ENCODE results near the gene NELFB. TPM values are rescaled to one million over a fixed set of nuclear protein-coding genes. Genes with fewer than 3 reads are reported as not detected.
A peak's percentile ranks its signal among the peaks of the same experiment; 100 is the strongest.

Gene NELFB
- polyA plus RNA-seq, 1 experiment = 51.9 TPM

- TF ChIP-seq CTCF (IDR thresholded peaks at IDR 0.05; ENCODE audit: insufficient read depth, low read depth, low read length) = peak; percentile 24; the same call in 1 of the 2 replicates
- H3K27me3 ChIP-seq (ENCODE audit: control insufficient read depth, insufficient read depth, low read length) = no peaks in the 10 kb centered on the region
- no peak overlapping the region for H3K4me3 ChIP-seq (ENCODE audit: low read depth, low read length)
- no peak for DNase-seq (ENCODE audit: low read depth)
- CTCF ChIA-PET = interaction anchor here (1.0 to 1.1 kb wide), 3 partner anchors 14 to 118 kb away, joined by 3 to 4 read pairs (median 3); partner anchors contain the start of genes EXD3 and NOXA1
- POLR2A ChIA-PET = no interaction called here
- H3K36me3 ChIP-seq (ENCODE audit: control insufficient read depth, insufficient read depth, low read length) = no peaks in the 10 kb centered on the region
Observed at GRCh38 chr9:137305060-137305797, 50.1 kb downstream of the NELFB start.

GRCh38 chr9:137305798-137306065 lies 50.6 kb downstream of the NELFB start:
- CTCF ChIA-PET = no interaction called here
- TF ChIP-seq CTCF (IDR thresholded peaks at IDR 0.05; ENCODE audit: insufficient read depth, low read depth, low read length) = no peak
- no peak for DNase-seq (ENCODE audit: low read depth)
- Histone ChIP-seq H3K4me3 (ENCODE audit: low read depth, low read length) (no peak overlapping the region), H3K27me3 (ENCODE audit: control insufficient read depth, insufficient read depth, low read length) (no peaks in the 10 kb centered on the region), H3K36me3 (ENCODE audit: control insufficient read depth, insufficient read depth, low read length) (no peaks in the 10 kb centered on the region)
- POLR2A ChIA-PET = no interaction called here

GRCh38 chr9:137306066-137306849 lies 51.1 kb downstream of the NELFB start:
- H3K27me3 ChIP-seq (ENCODE audit: control insufficient read depth, insufficient read depth, low read length) = no peaks in the 10 kb centered on the region
- ChIA-PET POLR2A (no interaction called here), CTCF (interaction anchor here (0.6 kb wide), 1 partner anchor 139 kb away, joined by 3 read pairs; no protein-coding TSS in a partner anchor)
- H3K36me3 ChIP-seq (ENCODE audit: control insufficient read depth, insufficient read depth, low read length) = no peaks in the 10 kb centered on the region
- no peak for TF ChIP-seq CTCF (IDR thresholded peaks at IDR 0.05; ENCODE audit: insufficient read depth, low read depth, low read length)
- H3K4me3 ChIP-seq (ENCODE audit: low read depth, low read length) = no peak overlapping the region
- DNase-seq (ENCODE audit: low read depth) = no peak

GRCh38 chr9:137306850-137307254 lies 51.7 kb downstream of the NELFB start:
- ChIA-PET CTCF (interaction anchor here (1.2 kb wide), 1 partner anchor 12 kb away, joined by 3 read pairs; no protein-coding TSS in a partner anchor), POLR2A (no interaction called here)
- TF ChIP-seq CTCF (IDR thresholded peaks at IDR 0.05; ENCODE audit: insufficient read depth, low read depth, low read length) = no peak
- Histone ChIP-seq H3K27me3 (ENCODE audit: control insufficient read depth, insufficient read depth, low read length) (no peaks in the 10 kb centered on the region), H3K36me3 (ENCODE audit: control insufficient read depth, insufficient read depth, low read length) (no peaks in the 10 kb centered on the region), H3K4me3 (ENCODE audit: low read depth, low read length) (no peak overlapping the region)
- DNase-seq (ENCODE audit: low read depth) = no peak

- DNase-seq (ENCODE audit: low read depth) = no peak
- ChIA-PET CTCF (interaction anchor here (1.1 to 1.4 kb wide), 3 partner anchors 11 to 21 kb away, joined by 3 read pairs; no protein-coding TSS in a partner anchor), POLR2A (no interaction called here)
- H3K4me3 ChIP-seq (ENCODE audit: low read depth, low read length) = no peak overlapping the region
- H3K27me3 ChIP-seq (ENCODE audit: control insufficient read depth, insufficient read depth, low read length) = no peaks in the 10 kb centered on the region
- no peaks in the 10 kb centered on the region for H3K36me3 ChIP-seq (ENCODE audit: control insufficient read depth, insufficient read depth, low read length)
- TF ChIP-seq CTCF (IDR thresholded peaks at IDR 0.05; ENCODE audit: insufficient read depth, low read depth, low read length) = no peak
Observed at GRCh38 chr9:137307255-137308056, 52.3 kb downstream of the NELFB start.
